Measurements from ENCODE around the gene TPP2. TPM values are rescaled to one million over a fixed set of nuclear protein-coding genes. Genes with fewer than 3 reads are reported as not detected.

TPP2 gene
- polyA plus RNA-seq, 1 donor (not counting 4 experiments of a cell fraction or from before 2014, with no cell fraction given), result 41.2 TPM

- FAIRE-seq, result no peak
- no peaks in the 10 kb centered on the region for H3K4me1 ChIP-seq (ENCODE audit: control insufficient read depth, extremely low read depth, insufficient read depth, low read length)
- H2AFZ ChIP-seq (ENCODE audit: control insufficient read depth, low read length), result no peak overlapping the region
- H3K4me2 ChIP-seq (ENCODE audit: control insufficient read depth, extremely low read depth, insufficient read depth, low read depth, low read length), result no peak overlapping the region
- no peaks in the 10 kb centered on the region for H3K9me3 ChIP-seq (ENCODE audit: control insufficient read depth, low read depth, low read length)
- no peak overlapping the region for H3K9ac ChIP-seq (ENCODE audit: control insufficient read depth, extremely low read depth, insufficient read depth, low read length)
- dilution Hi-C loops (cut with MboI; ENCODE audit: extremely low pct_ligation_motif_present, low sequenced_read_pairs), result no loop called here
- TF ChIP-seq CTCF (optimal IDR thresholded peaks at IDR 0.05 in 1 of 3, IDR thresholded peaks at IDR 0.05 in 1 of 3, conservative IDR thresholded peaks at IDR 0.05 in 1 of 3; ENCODE audit: extremely low read depth in 1 of 3, insufficient read depth in 2 of 3, low read length in 3 of 3) (no peak), EZH2 (IDR thresholded peaks at IDR 0.05; ENCODE audit: low read length) (no peak)
- no peaks in the 10 kb centered on the region for H3K27me3 ChIP-seq (ENCODE audit: control insufficient read depth, extremely low read depth, insufficient read depth, low read length)
- no peak for DNase-seq (ENCODE audit: low read depth, low spot score)
- no peak overlapping the region for H3K4me3 ChIP-seq (ENCODE audit: control insufficient read depth in 2 of 3, extremely low read depth in 1 of 3, insufficient read depth in 2 of 3, low read depth in 1 of 3, low read length in 3 of 3)
- H4K20me1 ChIP-seq (ENCODE audit: control insufficient read depth, extremely low read depth, insufficient read depth, low read length), result no peaks in the 10 kb centered on the region
- no peaks in the 10 kb centered on the region for H3K9me1 ChIP-seq (ENCODE audit: control insufficient read depth, extremely low read depth, insufficient read depth, low read length)
- no peaks in the 10 kb centered on the region for H3K79me2 ChIP-seq (ENCODE audit: control insufficient read depth, insufficient read depth, low read length)
- H3K36me3 ChIP-seq (ENCODE audit: control insufficient read depth in 2 of 2, extremely low read depth in 1 of 2, insufficient read depth in 2 of 2, low read length in 2 of 2), result peaks cover 8 to 15% of the 10 kb centered on the region in 2 experiments
- H3K27ac ChIP-seq (ENCODE audit: control insufficient read depth, insufficient read depth, low read length), result no peak overlapping the region
Measured at GRCh38 chr13:102648046-102648445, 51.3 kb downstream of the TPP2 start.

GRCh38 chr13:102650444-102650843 lies 53.7 kb downstream of the TPP2 start:
- H2AFZ ChIP-seq (ENCODE audit: control insufficient read depth, low read length), result no peak overlapping the region
- H3K4me3 ChIP-seq (ENCODE audit: control insufficient read depth in 2 of 3, extremely low read depth in 1 of 3, insufficient read depth in 2 of 3, low read depth in 1 of 3, low read length in 3 of 3), result no peak overlapping the region
- H3K9me1 ChIP-seq (ENCODE audit: control insufficient read depth, extremely low read depth, insufficient read depth, low read length), result no peaks in the 10 kb centered on the region
- no peak overlapping the region for H3K27ac ChIP-seq (ENCODE audit: control insufficient read depth, insufficient read depth, low read length)
- no peaks in the 10 kb centered on the region for H3K4me1 ChIP-seq (ENCODE audit: control insufficient read depth, extremely low read depth, insufficient read depth, low read length)
- H3K9me3 ChIP-seq (ENCODE audit: control insufficient read depth, low read depth, low read length), result no peaks in the 10 kb centered on the region
- H3K9ac ChIP-seq (ENCODE audit: control insufficient read depth, extremely low read depth, insufficient read depth, low read length), result no peak overlapping the region
- TF ChIP-seq EZH2 (IDR thresholded peaks at IDR 0.05; ENCODE audit: low read length) (no peak), CTCF (optimal IDR thresholded peaks at IDR 0.05 in 1 of 3, IDR thresholded peaks at IDR 0.05 in 1 of 3, conservative IDR thresholded peaks at IDR 0.05 in 1 of 3; ENCODE audit: extremely low read depth in 1 of 3, insufficient read depth in 2 of 3, low read length in 3 of 3) (no peak)
- no peaks in the 10 kb centered on the region for H4K20me1 ChIP-seq (ENCODE audit: control insufficient read depth, extremely low read depth, insufficient read depth, low read length)
- no peaks in the 10 kb centered on the region for H3K79me2 ChIP-seq (ENCODE audit: control insufficient read depth, insufficient read depth, low read length)
- FAIRE-seq, result no peak
- H3K36me3 ChIP-seq (ENCODE audit: control insufficient read depth in 2 of 2, extremely low read depth in 1 of 2, insufficient read depth in 2 of 2, low read length in 2 of 2), result peaks cover 9 to 13% of the 10 kb centered on the region in 2 experiments
- DNase-seq (ENCODE audit: low read depth, low spot score), result no peak
- H3K4me2 ChIP-seq (ENCODE audit: control insufficient read depth, extremely low read depth, insufficient read depth, low read depth, low read length), result no peak overlapping the region
- no peaks in the 10 kb centered on the region for H3K27me3 ChIP-seq (ENCODE audit: control insufficient read depth, extremely low read depth, insufficient read depth, low read length)
- dilution Hi-C loops (cut with MboI; ENCODE audit: extremely low pct_ligation_motif_present, low sequenced_read_pairs), result no loop called here
